ENCODE results near the gene ATXN3L. TPM values are rescaled to one million over a fixed set of nuclear protein-coding genes. Genes with fewer than 3 reads are reported as not detected.

The ATXN3L gene
- total and polyA plus RNA-seq, 4 donors: not detected

DNA sequence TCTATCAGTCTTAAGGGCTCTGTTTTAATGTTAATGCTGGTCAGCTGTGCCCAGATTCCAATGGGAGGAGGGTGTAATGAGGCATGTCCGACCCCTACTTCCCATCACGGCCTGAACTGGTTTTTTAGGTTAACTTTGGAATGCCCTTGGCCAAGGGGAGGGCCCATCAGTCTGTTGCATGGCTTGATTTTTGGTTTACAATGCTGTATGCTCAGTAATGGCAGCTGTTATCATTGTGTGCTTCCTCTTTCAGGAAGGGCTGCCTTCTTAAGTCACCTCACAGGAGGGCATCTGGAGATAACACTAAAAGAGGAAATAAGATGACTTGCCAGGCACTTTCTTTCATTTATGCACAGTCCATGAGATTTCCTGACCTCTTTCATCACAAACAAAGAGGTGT is 36.3 kb downstream of the ATXN3L start:
- intact Hi-C loops (cut with DNase I): no loop called here
- no peak for ATAC-seq (ENCODE audit: low FRiP score)
- WGBS, 2 donors: 61 to 94% methylated on average over 2 of the region's 2 CpGs

DNA sequence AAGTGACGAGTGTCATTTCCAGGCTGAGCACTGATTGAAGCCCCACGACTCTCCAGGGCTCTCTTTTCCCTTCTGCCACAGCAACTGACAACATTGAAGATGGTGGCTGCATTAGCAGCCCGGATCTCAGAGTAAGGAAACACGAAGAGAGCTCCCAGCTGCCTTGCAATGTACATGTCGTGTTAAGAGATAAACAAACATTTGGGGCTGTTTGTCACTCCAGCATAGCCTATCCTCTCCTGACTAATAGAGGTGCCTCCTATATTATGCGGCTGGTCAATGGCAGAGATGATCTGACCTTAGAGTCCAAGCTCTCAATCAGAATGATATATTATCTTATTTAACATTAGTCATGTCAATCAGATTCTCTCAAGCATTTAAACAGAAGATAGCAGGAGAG is 38.6 kb downstream of the ATXN3L start:
- Histone ChIP-seq H3K9me3 (ENCODE audit: control insufficient read depth, low read length) (peaks cover 2% of the 10 kb centered on the region), H3K27ac (ENCODE audit: low read depth in 1 of 2, low read length in 2 of 2) (no peak overlapping the region), H3K27me3 (ENCODE audit: control insufficient read depth in 1 of 2, insufficient read depth in 2 of 2, low read length in 1 of 2) (no peaks in the 10 kb centered on the region), H3K36me3 (ENCODE audit: control insufficient read depth in 1 of 2, insufficient read depth in 2 of 2, low read length in 1 of 2) (no peaks in the 10 kb centered on the region), H3K4me1 (ENCODE audit: control insufficient read depth in 1 of 2, insufficient read depth in 2 of 2, low read length in 2 of 2) (no peaks in the 10 kb centered on the region), H3K4me3 (ENCODE audit: low read length in 2 of 2) (no peak overlapping the region)
- DNase-seq (no peak), ATAC-seq (ENCODE audit: low FRiP score) (no peak)
- WGBS, 2 donors: 78 to 94% methylated on average over 6 of the region's 6 CpGs
- intact Hi-C loops (cut with DNase I): no loop called here

More for the DNA sequence above, 36.3 kb downstream of the ATXN3L start:
- Histone ChIP-seq H3K27ac (ENCODE audit: low read depth in 1 of 2, low read length in 2 of 2) (no peak overlapping the region), H3K9me3 (ENCODE audit: control insufficient read depth, low read length) (peaks cover 2% of the 10 kb centered on the region), H3K4me1 (ENCODE audit: control insufficient read depth in 1 of 2, insufficient read depth in 2 of 2, low read length in 2 of 2) (no peaks in the 10 kb centered on the region), H3K36me3 (ENCODE audit: control insufficient read depth in 1 of 2, insufficient read depth in 2 of 2, low read length in 1 of 2) (no peaks in the 10 kb centered on the region), H3K27me3 (ENCODE audit: control insufficient read depth in 1 of 2, insufficient read depth in 2 of 2, low read length in 1 of 2) (no peaks in the 10 kb centered on the region), H3K4me3 (ENCODE audit: low read length in 2 of 2) (no peak overlapping the region)
- no peak for DNase-seq

DNA sequence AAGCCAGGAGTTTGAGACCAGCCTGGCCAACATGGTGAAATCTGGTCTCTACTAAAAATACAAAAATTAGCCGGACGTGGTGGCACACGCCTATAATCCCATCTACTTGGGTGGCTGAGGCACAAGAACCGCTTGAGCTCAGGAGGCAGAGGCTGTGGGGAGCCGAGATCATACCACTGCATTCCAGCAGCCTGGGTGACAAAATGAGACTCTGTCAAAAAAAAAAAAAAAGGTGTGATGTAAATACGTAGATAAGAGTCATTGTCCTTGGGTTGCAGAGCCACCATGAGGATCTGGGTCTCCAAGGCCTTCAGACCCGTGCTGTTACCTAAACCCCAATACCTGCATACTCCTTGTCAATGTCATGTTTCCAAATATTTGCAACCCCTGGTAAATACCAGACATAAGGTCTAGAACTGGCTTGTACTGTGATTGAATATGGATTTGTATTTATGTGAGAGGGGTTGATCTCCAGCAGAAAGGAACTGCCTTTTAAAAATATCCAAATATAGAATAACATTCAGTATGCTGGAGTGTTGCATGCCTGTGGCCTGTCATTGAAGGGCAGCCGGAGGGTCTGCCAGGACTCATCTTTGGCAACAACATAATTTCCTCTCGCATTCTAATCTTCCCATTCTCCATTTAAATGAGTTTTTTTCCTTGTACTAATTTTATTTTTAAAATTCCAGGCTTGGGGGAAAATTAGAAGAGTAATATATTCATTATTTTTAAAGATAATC is 40.4 kb downstream of the ATXN3L start:
- DNase-seq (no peak), ATAC-seq (ENCODE audit: low FRiP score) (no peak)
- 87 to 97% methylated on average over 9 of the region's 9 CpGs for WGBS, 2 donors
- Histone ChIP-seq H3K4me1 (ENCODE audit: control insufficient read depth in 1 of 2, insufficient read depth in 2 of 2, low read length in 2 of 2) (no peaks in the 10 kb centered on the region), H3K36me3 (ENCODE audit: control insufficient read depth in 1 of 2, insufficient read depth in 2 of 2, low read length in 1 of 2) (no peaks in the 10 kb centered on the region), H3K27me3 (ENCODE audit: control insufficient read depth in 1 of 2, insufficient read depth in 2 of 2, low read length in 1 of 2) (no peaks in the 10 kb centered on the region), H3K27ac (ENCODE audit: low read depth in 1 of 2, low read length in 2 of 2) (no peak overlapping the region), H3K9me3 (ENCODE audit: control insufficient read depth, low read length) (no peaks in the 10 kb centered on the region), H3K4me3 (ENCODE audit: low read length in 2 of 2) (no peak overlapping the region)
- intact Hi-C loops (cut with DNase I): no loop called here

DNA sequence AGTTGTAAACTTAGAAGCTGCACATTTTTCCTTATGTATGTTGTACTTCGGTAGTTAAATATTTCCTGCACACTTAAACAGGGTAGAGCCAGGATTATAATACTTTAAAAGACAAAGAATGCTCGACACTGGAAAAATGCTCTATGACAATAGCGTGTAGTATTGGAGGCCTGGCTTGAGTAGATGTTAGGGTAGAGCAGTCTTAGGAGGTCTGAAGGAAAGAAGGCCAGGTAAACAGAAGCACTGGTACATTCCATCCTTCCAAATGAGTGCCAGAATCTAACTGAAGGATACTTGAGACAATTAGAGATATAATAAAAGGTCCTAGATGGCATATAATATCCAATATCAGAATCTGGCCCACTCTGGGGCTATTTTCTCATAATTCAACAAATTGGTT is 42.3 kb downstream of the ATXN3L start:
- intact Hi-C loops (cut with DNase I): no loop called here

DNA sequence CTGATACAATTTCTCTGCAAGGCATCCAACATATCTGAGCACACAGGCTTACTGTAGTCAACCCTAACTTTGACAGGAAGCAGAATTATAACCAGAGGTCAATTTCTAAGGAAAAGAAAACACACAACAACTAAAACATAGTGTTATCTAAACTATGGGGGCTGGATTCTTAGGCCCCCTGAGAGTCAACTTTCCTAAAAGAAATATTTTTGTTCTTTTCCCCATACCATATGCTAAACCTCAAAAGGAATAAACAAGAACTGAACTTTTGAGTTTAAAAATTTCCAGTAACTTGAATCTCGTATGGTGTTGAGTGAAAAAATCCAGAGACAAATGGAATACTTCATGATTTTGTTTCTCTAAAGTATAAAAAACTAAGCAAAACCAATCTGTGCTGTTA is 42.9 kb downstream of the ATXN3L start:
- Histone ChIP-seq H3K4me1 (ENCODE audit: control insufficient read depth in 1 of 2, insufficient read depth in 2 of 2, low read length in 2 of 2) (no peaks in the 10 kb centered on the region), H3K36me3 (ENCODE audit: control insufficient read depth in 1 of 2, insufficient read depth in 2 of 2, low read length in 1 of 2) (no peaks in the 10 kb centered on the region), H3K27me3 (ENCODE audit: control insufficient read depth in 1 of 2, insufficient read depth in 2 of 2, low read length in 1 of 2) (no peaks in the 10 kb centered on the region), H3K27ac (ENCODE audit: low read depth in 1 of 2, low read length in 2 of 2) (no peak overlapping the region), H3K4me3 (ENCODE audit: low read length in 2 of 2) (no peak overlapping the region), H3K9me3 (ENCODE audit: control insufficient read depth, low read length) (no peaks in the 10 kb centered on the region)
- ATAC-seq (ENCODE audit: low FRiP score): no peak
- 20 to 23% methylated on average over 1 of the region's 1 CpG for WGBS, 2 donors
- no peak for DNase-seq
- intact Hi-C loops (cut with DNase I): no loop called here

More for the DNA sequence above, 42.3 kb downstream of the ATXN3L start:
- Histone ChIP-seq H3K27ac (ENCODE audit: low read depth in 1 of 2, low read length in 2 of 2) (no peak overlapping the region), H3K4me3 (ENCODE audit: low read length in 2 of 2) (no peak overlapping the region), H3K4me1 (ENCODE audit: control insufficient read depth in 1 of 2, insufficient read depth in 2 of 2, low read length in 2 of 2) (no peaks in the 10 kb centered on the region), H3K27me3 (ENCODE audit: control insufficient read depth in 1 of 2, insufficient read depth in 2 of 2, low read length in 1 of 2) (no peaks in the 10 kb centered on the region), H3K9me3 (ENCODE audit: control insufficient read depth, low read length) (no peaks in the 10 kb centered on the region), H3K36me3 (ENCODE audit: control insufficient read depth in 1 of 2, insufficient read depth in 2 of 2, low read length in 1 of 2) (no peaks in the 10 kb centered on the region)
- no peak for DNase-seq
- WGBS, 2 donors: 50 to 52% methylated on average over 3 of the region's 3 CpGs
- ATAC-seq (ENCODE audit: low FRiP score): no peak

DNA sequence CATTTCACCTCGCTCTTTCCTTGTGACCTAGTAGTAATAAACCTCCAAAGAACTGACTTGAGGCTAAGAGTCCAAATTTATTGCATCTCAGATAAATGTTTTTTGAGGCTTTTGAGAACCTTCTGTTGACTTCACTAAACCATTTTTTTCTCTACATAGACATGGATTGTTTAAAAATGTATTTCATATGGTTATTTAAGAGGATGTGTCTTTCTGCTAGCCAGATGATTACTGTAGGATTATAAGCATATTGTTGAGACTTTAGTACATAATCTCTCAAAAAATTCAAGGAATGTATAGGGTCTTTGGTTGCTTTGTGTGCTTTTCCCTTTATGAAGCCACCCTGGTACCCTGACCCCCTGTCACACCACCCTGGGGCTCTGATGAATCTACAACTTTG is 44.8 kb downstream of the ATXN3L start:
- Histone ChIP-seq H3K9me3 (ENCODE audit: control insufficient read depth, low read length) (no peaks in the 10 kb centered on the region), H3K27ac (ENCODE audit: low read depth in 1 of 2, low read length in 2 of 2) (no peak overlapping the region), H3K36me3 (ENCODE audit: control insufficient read depth in 1 of 2, insufficient read depth in 2 of 2, low read length in 1 of 2) (no peaks in the 10 kb centered on the region), H3K4me1 (ENCODE audit: control insufficient read depth in 1 of 2, insufficient read depth in 2 of 2, low read length in 2 of 2) (no peaks in the 10 kb centered on the region), H3K4me3 (ENCODE audit: low read length in 2 of 2) (no peak overlapping the region), H3K27me3 (ENCODE audit: control insufficient read depth in 1 of 2, insufficient read depth in 2 of 2, low read length in 1 of 2) (no peaks in the 10 kb centered on the region)
- intact Hi-C loops (cut with DNase I): no loop called here
- no peak for ATAC-seq (ENCODE audit: low FRiP score)
- no peak for DNase-seq
- WGBS, 2 donors: 86 to 100% methylated on average over 1 of the region's 1 CpG

DNA sequence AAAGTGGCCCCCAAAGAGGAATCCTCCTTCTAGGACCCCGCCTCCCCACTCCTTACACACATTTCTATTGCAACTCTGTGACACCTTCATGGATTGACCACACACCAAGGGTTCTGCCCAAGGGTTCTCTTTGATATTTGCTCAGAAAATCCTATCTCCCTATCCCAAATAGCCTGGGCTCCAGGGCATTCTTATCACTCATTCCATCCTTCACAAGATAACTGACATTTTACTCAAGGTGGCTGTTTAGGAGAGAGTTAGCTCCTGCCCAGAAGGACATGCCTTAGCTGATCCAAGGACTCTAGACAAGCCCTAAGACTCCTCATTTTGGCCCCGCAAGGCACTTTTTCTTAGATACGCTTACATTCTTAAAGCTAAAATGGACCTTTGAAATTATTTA is 47.4 kb downstream of the ATXN3L start:
- DNase-seq: no peak
- intact Hi-C loops (cut with DNase I): no loop called here
- 88 to 98% methylated on average over 3 of the region's 3 CpGs for WGBS, 2 donors

DNA sequence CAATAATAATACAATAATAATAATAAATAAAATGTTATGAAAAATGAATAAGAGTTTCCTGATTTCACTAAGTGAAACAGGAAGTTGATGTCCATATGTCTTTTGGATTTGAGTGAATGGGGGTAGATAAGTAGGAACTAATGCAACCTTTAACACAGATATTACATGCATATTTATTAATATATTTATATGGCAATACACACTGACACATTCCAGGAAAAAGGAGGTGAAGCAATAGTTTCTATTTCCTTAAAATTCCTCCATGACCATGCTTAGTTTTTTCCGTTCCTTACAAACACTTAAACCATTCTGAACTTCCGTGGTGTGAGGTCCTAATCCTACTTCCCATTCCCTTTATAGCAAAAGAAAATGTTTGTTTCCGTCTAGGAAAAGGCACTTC is 48.3 kb downstream of the ATXN3L start:
- H3K4me1 ChIP-seq (ENCODE audit: control insufficient read depth in 1 of 2, insufficient read depth in 2 of 2, low read length in 2 of 2): no peaks in the 10 kb centered on the region
- no peak for DNase-seq
- H3K27me3 ChIP-seq (ENCODE audit: control insufficient read depth in 1 of 2, insufficient read depth in 2 of 2, low read length in 1 of 2): no peaks in the 10 kb centered on the region
- no peak for ATAC-seq (ENCODE audit: low FRiP score)
- H3K36me3 ChIP-seq (ENCODE audit: control insufficient read depth in 1 of 2, insufficient read depth in 2 of 2, low read length in 1 of 2): no peaks in the 10 kb centered on the region
- H3K4me3 ChIP-seq (ENCODE audit: low read length in 2 of 2): no peak overlapping the region
- no peaks in the 10 kb centered on the region for H3K9me3 ChIP-seq (ENCODE audit: control insufficient read depth, low read length)
- intact Hi-C loops (cut with DNase I): no loop called here
- 86 to 90% methylated on average over 3 of the region's 3 CpGs for WGBS, 2 donors
- H3K27ac ChIP-seq (ENCODE audit: low read depth in 1 of 2, low read length in 2 of 2): no peak overlapping the region

More for the DNA sequence above, 47.4 kb downstream of the ATXN3L start:
- no peaks in the 10 kb centered on the region for H3K9me3 ChIP-seq (ENCODE audit: control insufficient read depth, low read length)
- H3K27me3 ChIP-seq (ENCODE audit: control insufficient read depth in 1 of 2, insufficient read depth in 2 of 2, low read length in 1 of 2): no peaks in the 10 kb centered on the region
- H3K36me3 ChIP-seq (ENCODE audit: control insufficient read depth in 1 of 2, insufficient read depth in 2 of 2, low read length in 1 of 2): no peaks in the 10 kb centered on the region
- ATAC-seq (ENCODE audit: low FRiP score): no peak
- no peaks in the 10 kb centered on the region for H3K4me1 ChIP-seq (ENCODE audit: control insufficient read depth in 1 of 2, insufficient read depth in 2 of 2, low read length in 2 of 2)
- H3K27ac ChIP-seq (ENCODE audit: low read depth in 1 of 2, low read length in 2 of 2): no peak overlapping the region
- no peak overlapping the region for H3K4me3 ChIP-seq (ENCODE audit: low read length in 2 of 2)

DNA sequence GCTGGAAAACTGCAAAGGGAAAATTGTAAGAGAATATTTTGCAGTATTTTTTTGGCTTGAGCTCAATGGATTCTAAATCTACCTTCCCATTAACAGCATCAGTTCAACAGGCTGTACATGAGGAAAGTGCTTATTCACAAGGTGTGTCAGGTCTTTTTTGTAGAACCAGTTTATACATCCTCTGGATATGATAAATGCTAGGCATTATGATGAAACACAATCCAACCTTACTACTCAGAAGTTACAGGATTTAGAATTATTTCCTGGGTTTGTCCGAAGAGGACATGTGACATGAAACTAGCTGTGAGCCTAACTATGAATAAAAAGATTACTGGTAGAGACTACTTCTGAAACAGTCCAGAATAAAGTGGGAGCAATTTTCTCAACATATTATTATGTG is 49.5 kb downstream of the ATXN3L start:
- intact Hi-C loops (cut with DNase I): no loop called here
- no peak for ATAC-seq (ENCODE audit: low FRiP score)
- Histone ChIP-seq H3K36me3 (ENCODE audit: control insufficient read depth in 1 of 2, insufficient read depth in 2 of 2, low read length in 1 of 2) (no peaks in the 10 kb centered on the region), H3K4me1 (ENCODE audit: control insufficient read depth in 1 of 2, insufficient read depth in 2 of 2, low read length in 2 of 2) (no peaks in the 10 kb centered on the region), H3K27me3 (ENCODE audit: control insufficient read depth in 1 of 2, insufficient read depth in 2 of 2, low read length in 1 of 2) (no peaks in the 10 kb centered on the region), H3K4me3 (ENCODE audit: low read length in 2 of 2) (no peak overlapping the region), H3K27ac (ENCODE audit: low read depth in 1 of 2, low read length in 2 of 2) (no peak overlapping the region), H3K9me3 (ENCODE audit: control insufficient read depth, low read length) (no peaks in the 10 kb centered on the region)
- 95 to 97% methylated on average over 1 of the region's 1 CpG for WGBS, 2 donors
- no peak for DNase-seq

Measured in aorta (tissue), 5 donors.